Stimulated activated naive B cell treated with anti-CD40 and anti-IgM and Interleukin-4, amounts not matched to agents 10 μg/mL and 1 μg/mL and 100 μg/mL, for 72 hours (primary cell): Measurements from ENCODE around the gene SPPL2C.

Experiments
- ATAC-seq, 2 donors: fragments of 150-1000 bp; cut with Tn5 transposase; replicated peaks; 2 replicates each; pipeline ENCODE4 v1.10.0; 2021; ENCODE audit warnings: moderate library complexity in 1 of 2
- DNase-seq: peaks from one replicate; pipeline ENCODE4 v3.0.0; 2021
- H3K27ac Mint-ChIP-seq: one replicate; pipeline ENCODE4 v1.8.0; 2022; ENCODE audit warnings: mild to moderate bottlenecking, mixed read lengths
- H3K27me3 Mint-ChIP-seq, 2 donors: one replicate each; pipeline ENCODE4 v1.8.0; 2022; ENCODE audit warnings: mixed read lengths in 2 of 2
- H3K36me3 Mint-ChIP-seq, 2 donors: one replicate each; pipeline ENCODE4 v1.8.0; 2022; ENCODE audit warnings: mixed read lengths in 2 of 2, mild to moderate bottlenecking in 1 of 2
- H3K4me1 Mint-ChIP-seq, 2 donors: one replicate each; pipeline ENCODE4 v1.8.0; 2022; ENCODE audit warnings: mixed read lengths in 2 of 2, mild to moderate bottlenecking in 1 of 2
- H3K4me3 Mint-ChIP-seq, 2 donors: one replicate each; pipeline ENCODE4 v1.8.0; 2022; ENCODE audit warnings: mild to moderate bottlenecking in 2 of 2, mixed read lengths in 2 of 2, moderate library complexity in 1 of 2
- H3K9me3 Mint-ChIP-seq, 2 donors: one replicate each; pipeline ENCODE4 v1.8.0; 2022; ENCODE audit warnings: mixed read lengths in 2 of 2, mild to moderate bottlenecking in 1 of 2

The SPPL2C gene

GRCh38 chr17:45867171-45867570 is 22.5 kb downstream of the SPPL2C start:
- H3K9me3 Mint-ChIP-seq: peaks cover 0 to under 1% of the 10 kb centered on the region in 2 donors
- no peak overlapping the region for H3K4me3 Mint-ChIP-seq
- H3K36me3 Mint-ChIP-seq: no peaks in the 10 kb centered on the region
- DNase-seq: no peak
- H3K27ac Mint-ChIP-seq: no peak overlapping the region
- H3K27me3 Mint-ChIP-seq: peaks cover 43 to 45% of the 10 kb centered on the region in 2 donors
- no peak for ATAC-seq
- peaks cover 0 to 1% of the 10 kb centered on the region in 2 donors for H3K4me1 Mint-ChIP-seq

DNA sequence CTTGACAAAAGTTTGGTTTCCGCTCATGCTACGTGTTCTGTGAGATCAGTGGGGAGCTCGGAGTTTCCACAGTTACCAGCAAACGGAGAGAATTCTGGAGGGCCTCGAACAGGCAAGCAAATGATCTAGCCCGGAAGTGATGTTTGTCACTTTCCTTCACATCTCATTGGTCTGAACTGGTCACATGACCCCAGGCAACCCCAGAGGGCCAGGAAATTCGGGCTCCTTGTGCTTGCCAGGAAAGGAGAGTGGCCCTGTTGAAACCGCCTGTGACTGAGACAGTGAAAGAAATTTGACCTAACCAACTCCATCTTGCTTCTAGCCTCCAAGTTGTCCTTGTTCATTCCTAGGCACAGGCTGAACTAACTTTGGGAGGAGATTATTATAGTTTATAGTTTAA is 23.0 kb downstream of the SPPL2C start:
- no peaks in the 10 kb centered on the region for H3K36me3 Mint-ChIP-seq
- ATAC-seq (no peak), DNase-seq (no peak)
- no peak overlapping the region for H3K4me3 Mint-ChIP-seq
- H3K9me3 Mint-ChIP-seq: no peaks in the 10 kb centered on the region
- no peak overlapping the region for H3K27ac Mint-ChIP-seq
- peaks cover 0 to 1% of the 10 kb centered on the region in 2 donors for H3K4me1 Mint-ChIP-seq
- peaks cover 45 to 47% of the 10 kb centered on the region in 2 donors for H3K27me3 Mint-ChIP-seq

- no peaks in the 10 kb centered on the region for H3K36me3 Mint-ChIP-seq
- peaks cover 0 to 1% of the 10 kb centered on the region in 2 donors for H3K4me1 Mint-ChIP-seq
- DNase-seq: no peak
- no peak overlapping the region for H3K4me3 Mint-ChIP-seq
- no peaks in the 10 kb centered on the region for H3K9me3 Mint-ChIP-seq
- H3K27ac Mint-ChIP-seq: no peak overlapping the region
- H3K27me3 Mint-ChIP-seq: peaks cover 45 to 47% of the 10 kb centered on the region in 2 donors
- ATAC-seq: no peak
Observed at GRCh38 chr17:45868276-45868675, 23.6 kb downstream of the SPPL2C start.

- Mint-ChIP-seq H3K36me3 (no peaks in the 10 kb centered on the region), H3K27me3 (peaks cover 35 to 38% of the 10 kb centered on the region in 2 donors), H3K9me3 (no peaks in the 10 kb centered on the region), H3K4me1 (peaks cover 0 to 5% of the 10 kb centered on the region in 2 donors), H3K27ac (no peak overlapping the region), H3K4me3 (no peak overlapping the region)
- ATAC-seq (no peak), DNase-seq (no peak)
Observed at GRCh38 chr17:45869676-45870341, 25.1 kb downstream of the SPPL2C start.

GRCh38 chr17:45870342-45870974 is 25.8 kb downstream of the SPPL2C start:
- Mint-ChIP-seq H3K4me1 (peaks cover 0 to 5% of the 10 kb centered on the region in 2 donors), H3K27me3 (peaks cover 28 to 32% of the 10 kb centered on the region in 2 donors), H3K4me3 (no peak overlapping the region), H3K9me3 (no peaks in the 10 kb centered on the region), H3K27ac (no peak overlapping the region), H3K36me3 (no peaks in the 10 kb centered on the region)
- ATAC-seq (no peak), DNase-seq (no peak)

DNA sequence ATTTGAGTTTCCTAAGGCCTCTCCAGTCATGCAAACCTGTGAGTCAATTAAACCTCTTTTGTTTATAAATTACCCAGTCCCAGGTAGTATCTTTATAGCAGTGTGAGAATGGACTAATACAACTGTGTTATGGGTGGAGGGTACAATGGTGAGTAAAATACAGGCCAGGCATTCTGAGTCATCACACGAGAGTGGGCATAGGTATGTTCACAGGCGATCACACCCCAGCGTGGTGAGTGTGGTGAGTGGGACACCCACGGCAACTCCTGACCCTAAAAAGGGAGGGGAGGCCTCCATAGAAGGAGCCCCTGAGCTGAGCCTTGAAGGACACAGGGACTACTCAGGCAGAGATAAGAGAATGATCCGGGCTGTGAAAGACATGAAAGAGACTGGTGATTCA is 27.0 kb downstream of the SPPL2C start:
- DNase-seq (no peak), ATAC-seq (no peak)
- Mint-ChIP-seq H3K9me3 (no peaks in the 10 kb centered on the region), H3K27ac (no peak overlapping the region), H3K4me3 (no peak overlapping the region), H3K4me1 (peaks cover 0 to 5% of the 10 kb centered on the region in 2 donors), H3K36me3 (no peaks in the 10 kb centered on the region), H3K27me3 (peaks cover 25 to 26% of the 10 kb centered on the region in 2 donors)

- peak overlapping the region in 1 of 2 donors; percentile 25 for H3K4me3 Mint-ChIP-seq
- H3K36me3 Mint-ChIP-seq: no peaks in the 10 kb centered on the region
- ATAC-seq (peak; percentile 46 to 75), DNase-seq (no peak)
- H3K27me3 Mint-ChIP-seq: peaks cover 22 to 30% of the 10 kb centered on the region in 2 donors
- H3K9me3 Mint-ChIP-seq: peaks cover 4 to 5% of the 10 kb centered on the region in 2 donors
- H3K27ac Mint-ChIP-seq: no peak overlapping the region
- H3K4me1 Mint-ChIP-seq: peaks cover 0 to 5% of the 10 kb centered on the region in 2 donors
Observed at GRCh38 chr17:45873728-45874127, 29.0 kb downstream of the SPPL2C start.

- Mint-ChIP-seq H3K27ac (no peak overlapping the region), H3K27me3 (peaks cover 22 to 30% of the 10 kb centered on the region in 2 donors), H3K4me1 (peaks cover 0 to 5% of the 10 kb centered on the region in 2 donors), H3K4me3 (no peak overlapping the region), H3K36me3 (no peaks in the 10 kb centered on the region), H3K9me3 (peaks cover 4 to 5% of the 10 kb centered on the region in 2 donors)
- ATAC-seq: no peak
- DNase-seq: no peak
Observed at GRCh38 chr17:45874151-45874550, 29.5 kb downstream of the SPPL2C start.

DNA sequence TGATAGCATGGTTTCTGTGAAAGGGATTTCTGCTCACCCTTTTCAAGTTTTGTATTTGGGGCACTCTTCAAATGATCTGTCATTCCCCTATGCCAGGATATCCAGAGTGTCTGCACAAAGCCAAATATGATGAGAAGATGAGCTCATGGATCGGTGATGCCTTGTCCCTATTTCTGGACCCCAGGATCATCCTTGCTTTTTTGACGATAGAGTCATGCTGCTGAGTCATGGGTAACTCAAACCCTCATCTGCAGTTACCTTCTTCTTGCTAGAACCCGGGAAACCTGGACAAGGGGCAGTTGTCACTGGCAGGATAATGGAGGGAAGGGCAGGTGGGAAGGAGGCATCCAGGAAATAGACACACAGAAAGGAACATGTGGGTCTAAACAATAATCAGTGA is 31.9 kb downstream of the SPPL2C start:
- peaks cover 0 to 4% of the 10 kb centered on the region in 2 donors for H3K4me1 Mint-ChIP-seq
- peaks cover 19 to 38% of the 10 kb centered on the region in 2 donors for H3K27me3 Mint-ChIP-seq
- H3K36me3 Mint-ChIP-seq: no peaks in the 10 kb centered on the region
- DNase-seq: no peak
- H3K9me3 Mint-ChIP-seq: peaks cover 4 to 5% of the 10 kb centered on the region in 2 donors
- ATAC-seq: no peak
- H3K4me3 Mint-ChIP-seq: no peak overlapping the region
- H3K27ac Mint-ChIP-seq: no peak overlapping the region

GRCh38 chr17:45877467-45877866 is 32.8 kb downstream of the SPPL2C start:
- H3K4me1 Mint-ChIP-seq: peaks cover 0 to 4% of the 10 kb centered on the region in 2 donors
- peaks cover 19 to 38% of the 10 kb centered on the region in 2 donors for H3K27me3 Mint-ChIP-seq
- peaks cover 4 to 6% of the 10 kb centered on the region in 2 donors for H3K9me3 Mint-ChIP-seq
- H3K27ac Mint-ChIP-seq: no peak overlapping the region
- DNase-seq: no peak
- ATAC-seq: no peak
- H3K4me3 Mint-ChIP-seq: no peak overlapping the region
- peaks cover 0 to 1% of the 10 kb centered on the region in 2 donors for H3K36me3 Mint-ChIP-seq

GRCh38 chr17:45883063-45883462 is 38.4 kb downstream of the SPPL2C start:
- Mint-ChIP-seq H3K27me3 (peaks cover 42 to 49% of the 10 kb centered on the region in 2 donors), H3K36me3 (peaks cover 2 to 4% of the 10 kb centered on the region in 2 donors), H3K4me1 (no peaks in the 10 kb centered on the region), H3K4me3 (no peak overlapping the region), H3K9me3 (peaks cover 9 to 10% of the 10 kb centered on the region in 2 donors), H3K27ac (no peak overlapping the region)
- ATAC-seq (no peak), DNase-seq (no peak)

GRCh38 chr17:45886852-45887251 is 42.2 kb downstream of the SPPL2C start:
- ATAC-seq: no peak
- no peak for DNase-seq
- Mint-ChIP-seq H3K4me1 (no peaks in the 10 kb centered on the region), H3K4me3 (no peak overlapping the region), H3K27ac (no peak overlapping the region), H3K36me3 (peaks cover 2 to 4% of the 10 kb centered on the region in 2 donors), H3K9me3 (peaks cover 9 to 10% of the 10 kb centered on the region in 2 donors), H3K27me3 (peaks cover 37 to 43% of the 10 kb centered on the region in 2 donors)

DNA sequence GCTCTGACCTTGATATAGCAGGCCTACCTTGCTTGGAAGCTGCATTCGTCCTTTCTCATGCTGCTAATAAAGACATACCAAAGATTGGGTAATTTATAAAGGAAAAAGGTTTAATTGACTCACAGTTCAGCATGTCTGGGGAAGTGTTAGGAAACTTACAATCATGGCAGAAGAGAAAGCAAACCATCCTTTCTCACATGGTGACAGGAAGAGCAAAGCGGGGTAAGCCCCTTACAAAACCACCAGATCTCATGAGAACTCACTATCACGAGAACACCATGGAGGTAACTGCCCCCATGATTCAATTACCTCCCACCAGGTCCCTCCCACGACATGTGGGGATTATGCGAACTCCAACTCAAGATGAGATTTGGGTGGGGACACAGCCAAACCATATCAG is 43.7 kb downstream of the SPPL2C start:
- Mint-ChIP-seq H3K27ac (no peak overlapping the region), H3K36me3 (peaks cover 0 to 4% of the 10 kb centered on the region in 2 donors), H3K27me3 (peaks cover 32 to 37% of the 10 kb centered on the region in 2 donors), H3K9me3 (peaks cover 7 to 9% of the 10 kb centered on the region in 2 donors), H3K4me3 (no peak overlapping the region), H3K4me1 (no peaks in the 10 kb centered on the region)
- ATAC-seq: no peak
- DNase-seq: no peak

DNA sequence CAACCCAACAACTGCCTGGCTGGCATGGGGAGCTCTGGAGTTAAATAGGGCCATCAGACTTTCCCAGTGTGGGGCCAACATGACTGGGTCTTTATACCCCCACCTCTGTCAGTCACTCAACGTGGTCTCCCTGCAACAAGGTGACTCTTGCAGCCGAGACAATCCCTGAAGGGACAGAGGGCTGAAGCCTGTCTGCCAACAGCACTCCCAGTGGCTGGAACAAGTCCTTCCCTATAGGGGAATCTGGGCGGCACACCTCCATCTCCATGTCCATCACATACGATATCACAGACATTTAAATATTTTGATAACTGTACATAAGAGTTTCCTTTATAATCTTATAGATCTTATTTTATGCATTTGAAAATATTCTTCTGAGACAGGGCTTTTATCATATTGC is 44.9 kb downstream of the SPPL2C start:
- no peaks in the 10 kb centered on the region for H3K36me3 Mint-ChIP-seq

DNA sequence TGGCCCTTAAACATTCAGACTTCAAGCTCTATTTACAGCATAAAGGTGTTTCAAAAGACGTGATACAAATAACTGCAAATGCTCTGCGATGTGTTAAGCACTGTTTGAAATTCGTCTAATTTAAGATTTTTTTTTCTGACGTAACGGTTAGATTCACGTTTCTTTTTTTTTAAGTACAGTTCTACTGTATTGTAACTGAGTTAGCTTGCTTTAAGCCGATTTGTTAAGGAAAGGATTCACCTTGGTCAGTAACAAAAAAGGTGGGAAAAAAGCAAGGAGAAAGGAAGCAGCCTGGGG is 49.0 kb downstream of the SPPL2C start:
- H3K27me3 Mint-ChIP-seq: peaks cover 30 to 55% of the 10 kb centered on the region in 2 donors
- peak overlapping the region; percentile 71 for H3K27ac Mint-ChIP-seq
- DNase-seq: no peak
- peak overlapping the region; percentile 84 to 90 for H3K4me3 Mint-ChIP-seq
- no peaks in the 10 kb centered on the region for H3K9me3 Mint-ChIP-seq
- H3K4me1 Mint-ChIP-seq: peaks cover 9 to 33% of the 10 kb centered on the region in 2 donors
- H3K36me3 Mint-ChIP-seq: no peaks in the 10 kb centered on the region
- ATAC-seq: no peak

More for the DNA sequence above, 44.9 kb downstream of the SPPL2C start:
- peaks cover 5 to 7% of the 10 kb centered on the region in 2 donors for H3K9me3 Mint-ChIP-seq
- ATAC-seq (no peak), DNase-seq (no peak)
- no peak overlapping the region for H3K27ac Mint-ChIP-seq
- H3K27me3 Mint-ChIP-seq: peaks cover 25 to 27% of the 10 kb centered on the region in 2 donors
- peaks cover 0 to 1% of the 10 kb centered on the region in 2 donors for H3K4me1 Mint-ChIP-seq
- H3K4me3 Mint-ChIP-seq: no peak overlapping the region
